Uterus (tissue), 4 donors: Measurements from ENCODE around the gene ENOSF1. TPM values are rescaled to one million over a fixed set of nuclear protein-coding genes. Genes with fewer than 3 reads are reported as not detected.

ENCODE experiments used
- DNase-seq, 2 donors: peaks; one replicate each; pipeline ENCODE4 v3.0.0-alpha.2; 2019 to 2020
- H3K27ac ChIP-seq, 2 donors: fragments of 200-600 bp; sonication (generic); 1 replicate in 1 of 2; 2 replicates in 1 of 2; pipeline ENCODE4 v1.5.1; 2016 to 2018
- H3K27me3 ChIP-seq, 2 donors: fragments of 200-600 bp; sonication (generic); one replicate each; pipeline ENCODE4 v1.5.1; 2018 to 2019; ENCODE audit warnings: control low read depth in 1 of 2
- H3K36me3 ChIP-seq, 2 donors: fragments of 200-600 bp; sonication (generic); one replicate each; pipeline ENCODE4 v1.5.1; 2019; ENCODE audit warnings: control low read depth in 1 of 2
- H3K4me1 ChIP-seq, 2 donors: fragments of 200-600 bp; sonication (generic); one replicate each; pipeline ENCODE4 v1.5.1; 2018 to 2019; ENCODE audit warnings: control low read depth in 1 of 2
- H3K4me3 ChIP-seq, 2 donors: fragments of 200-600 bp; sonication (generic); 1 replicate in 1 of 2; 2 replicates in 1 of 2; pipeline ENCODE4 v1.5.1; 2018 to 2019; ENCODE audit warnings: mild to moderate bottlenecking in 1 of 2
- H3K9me3 ChIP-seq, 2 donors: fragments of 200-600 bp; sonication (generic); one replicate each; pipeline ENCODE4 v1.5.1; 2019; ENCODE audit warnings: control low read depth in 1 of 2
- POLR2A ChIP-seq, 2 donors: fragments of 450-650 bp; IDR thresholded peaks; one replicate each; pipeline ENCODE4 v1.6.1; 2016; ENCODE audit warnings: antibody characterized with exemption in 2 of 2, mild to moderate bottlenecking in 1 of 2, moderate library complexity in 1 of 2
- intact Hi-C: fragments of 100-400 bp; cut with DNase I; formaldehyde crosslinking; loops from one replicate; pipeline ENCODE4 v1.15.1; 2023; ENCODE audit warnings: low total_unique reads
- total RNA-seq, 4 donors: library from RNA; depleted of rRNA in 3 of 4; stranded (reverse); fragments of >200 nt in 3 of 4; gene quantifications; one replicate each; pipeline versions ENCODE4 v1.1.0 to v1.2.4, GENCODE V29; 2014 to 2023
- TF ChIP-seq, protein P1 (sequence below), 4 experiments: fragments of 200-600 bp in 2 of 4; fragments of 450-650 bp in 2 of 4; sonication (generic) in 2 of 4; IDR thresholded peaks; one replicate each; pipeline ENCODE4 v1.5.1; 2016 to 2019; ENCODE audit warnings: antibody characterized with exemption in 4 of 4, mild to moderate bottlenecking in 2 of 4, moderate library complexity in 1 of 4
- donor health status: DM: yes; HTN: yes; CAD: no.

The ENOSF1 gene
- total RNA-seq, 4 donors from 2014 or later, result 12.0 to 110 (median 38.5) TPM

DNA sequence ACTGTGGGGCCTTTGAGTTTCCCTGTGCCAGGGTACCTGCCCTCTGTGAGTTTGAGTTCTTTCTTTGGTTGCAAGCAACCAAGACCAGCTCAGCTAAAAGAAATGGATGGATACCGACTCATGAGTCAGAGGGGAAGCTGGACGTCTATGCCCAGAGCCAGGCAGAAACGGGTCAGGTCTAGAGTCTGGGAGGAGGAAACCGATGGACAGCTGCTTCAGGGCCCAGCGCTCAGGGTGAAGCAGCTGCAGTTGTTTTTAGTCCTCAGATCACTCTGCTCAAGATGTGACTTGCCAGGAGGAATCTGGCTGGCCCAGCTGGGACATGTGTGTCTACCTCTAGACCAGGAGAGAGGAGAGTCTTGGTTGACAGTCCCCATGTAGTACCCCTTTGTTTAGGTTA, 65.1 kb downstream of the ENOSF1 start:
- no peaks in the 10 kb centered on the region for H3K36me3 ChIP-seq
- no peak overlapping the region for H3K4me3 ChIP-seq
- intact Hi-C loops, result no loop called here
- no peaks in the 10 kb centered on the region for H3K9me3 ChIP-seq
- no peaks in the 10 kb centered on the region for H3K4me1 ChIP-seq
- no peak overlapping the region for H3K27ac ChIP-seq
- no peak for DNase-seq
- no peak for TF ChIP-seq POLR2A (IDR thresholded peaks at IDR 0.05)
- TF ChIP-seq, protein P1, sequence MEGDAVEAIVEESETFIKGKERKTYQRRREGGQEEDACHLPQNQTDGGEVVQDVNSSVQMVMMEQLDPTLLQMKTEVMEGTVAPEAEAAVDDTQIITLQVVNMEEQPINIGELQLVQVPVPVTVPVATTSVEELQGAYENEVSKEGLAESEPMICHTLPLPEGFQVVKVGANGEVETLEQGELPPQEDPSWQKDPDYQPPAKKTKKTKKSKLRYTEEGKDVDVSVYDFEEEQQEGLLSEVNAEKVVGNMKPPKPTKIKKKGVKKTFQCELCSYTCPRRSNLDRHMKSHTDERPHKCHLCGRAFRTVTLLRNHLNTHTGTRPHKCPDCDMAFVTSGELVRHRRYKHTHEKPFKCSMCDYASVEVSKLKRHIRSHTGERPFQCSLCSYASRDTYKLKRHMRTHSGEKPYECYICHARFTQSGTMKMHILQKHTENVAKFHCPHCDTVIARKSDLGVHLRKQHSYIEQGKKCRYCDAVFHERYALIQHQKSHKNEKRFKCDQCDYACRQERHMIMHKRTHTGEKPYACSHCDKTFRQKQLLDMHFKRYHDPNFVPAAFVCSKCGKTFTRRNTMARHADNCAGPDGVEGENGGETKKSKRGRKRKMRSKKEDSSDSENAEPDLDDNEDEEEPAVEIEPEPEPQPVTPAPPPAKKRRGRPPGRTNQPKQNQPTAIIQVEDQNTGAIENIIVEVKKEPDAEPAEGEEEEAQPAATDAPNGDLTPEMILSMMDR (IDR thresholded peaks at IDR 0.05), result no peak
- H3K27me3 ChIP-seq, result no peaks in the 10 kb centered on the region

DNA sequence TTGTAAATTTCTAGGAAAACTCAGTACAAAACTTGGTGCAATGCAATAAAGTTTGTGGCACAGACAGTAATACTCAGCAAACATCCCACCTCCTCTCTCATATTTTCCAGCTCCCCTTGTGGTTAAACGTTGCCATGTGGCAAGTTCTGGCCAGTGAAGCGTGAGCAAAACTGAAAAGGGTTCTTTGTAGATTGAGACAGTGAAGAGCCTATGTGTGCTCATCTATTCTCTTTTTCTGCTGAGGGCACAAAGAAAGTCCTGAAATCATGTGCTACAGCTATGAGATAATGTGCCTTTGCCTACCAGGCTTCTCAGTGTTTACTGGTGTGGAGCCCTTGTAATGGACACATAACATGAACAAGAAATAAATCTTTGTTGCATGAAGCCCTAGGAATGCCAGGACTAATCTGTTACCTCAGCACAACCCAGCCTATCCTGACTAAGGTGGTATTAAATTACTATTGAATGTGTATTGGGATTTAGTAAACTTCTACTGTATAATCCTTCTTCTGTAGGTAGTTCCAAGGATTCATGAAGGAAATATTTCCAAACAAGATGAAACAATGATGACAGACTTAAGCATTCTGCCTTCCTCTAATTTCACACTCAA, 67.9 kb downstream of the ENOSF1 start:
- H3K9me3 ChIP-seq, result no peaks in the 10 kb centered on the region
- H3K4me1 ChIP-seq, result no peaks in the 10 kb centered on the region
- no peak overlapping the region for H3K4me3 ChIP-seq
- intact Hi-C loops, result no loop called here
- no peaks in the 10 kb centered on the region for H3K36me3 ChIP-seq
- DNase-seq, result no peak
- TF ChIP-seq POLR2A (IDR thresholded peaks at IDR 0.05), result no peak
- TF ChIP-seq, protein P1 (IDR thresholded peaks at IDR 0.05), result no peak
- no peak overlapping the region for H3K27ac ChIP-seq
- no peaks in the 10 kb centered on the region for H3K27me3 ChIP-seq

DNA sequence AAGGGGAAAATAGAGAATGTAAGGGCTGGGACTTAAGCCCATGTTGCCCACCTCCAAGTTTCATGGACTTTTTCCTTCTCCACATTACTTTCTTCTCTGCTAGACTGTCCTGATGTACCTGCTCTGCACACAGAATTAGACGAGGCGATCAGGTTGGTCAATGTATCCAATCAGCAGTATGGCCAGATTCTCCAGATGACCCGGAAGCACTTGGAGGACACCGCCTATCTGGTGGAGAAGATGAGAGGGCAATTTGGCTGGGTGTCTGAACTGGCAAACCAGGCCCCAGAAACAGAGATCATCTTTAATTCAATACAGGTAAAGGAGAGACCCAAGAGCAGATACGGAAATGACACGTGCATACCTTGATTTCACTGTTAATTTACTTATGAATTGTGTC, 71.2 kb downstream of the ENOSF1 start:
- Histone ChIP-seq H3K4me1 (no peaks in the 10 kb centered on the region), H3K9me3 (no peaks in the 10 kb centered on the region), H3K27me3 (no peaks in the 10 kb centered on the region), H3K4me3 (no peak overlapping the region), H3K27ac (no peak overlapping the region), H3K36me3 (no peaks in the 10 kb centered on the region)
- TF ChIP-seq POLR2A (IDR thresholded peaks at IDR 0.05), result no peak
- TF ChIP-seq, protein P1 (IDR thresholded peaks at IDR 0.05), result no peak
- intact Hi-C loops, result no loop called here
- DNase-seq, result no peak

DNA sequence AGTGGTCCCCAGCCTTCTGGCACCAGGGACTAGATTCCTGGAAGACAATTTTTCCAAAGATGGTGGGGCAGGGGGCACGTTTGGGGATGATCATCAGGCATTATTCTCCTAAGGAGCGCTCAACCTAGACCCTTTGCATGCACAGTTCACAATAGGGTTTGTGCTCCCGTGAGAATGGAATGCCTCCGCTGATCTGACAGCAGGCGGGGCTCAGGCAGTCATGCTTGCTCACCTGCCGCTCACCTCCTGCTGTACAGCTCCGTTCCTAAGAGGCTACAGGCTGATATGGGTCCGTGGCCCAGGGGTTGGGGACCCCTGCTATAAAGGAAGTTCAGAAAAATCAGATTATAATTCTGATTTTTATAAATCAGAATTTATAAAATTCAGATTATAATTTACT, 77.3 kb downstream of the ENOSF1 start:
- intact Hi-C loops, result no loop called here
- TF ChIP-seq POLR2A (IDR thresholded peaks at IDR 0.05), result no peak
- TF ChIP-seq, protein P1 (IDR thresholded peaks at IDR 0.05), result no peak
- H3K36me3 ChIP-seq, result no peaks in the 10 kb centered on the region
- H3K9me3 ChIP-seq, result no peaks in the 10 kb centered on the region
- H3K4me1 ChIP-seq, result no peaks in the 10 kb centered on the region
- H3K27me3 ChIP-seq, result no peaks in the 10 kb centered on the region
- no peak overlapping the region for H3K27ac ChIP-seq
- no peak overlapping the region for H3K4me3 ChIP-seq
- no peak for DNase-seq

DNA sequence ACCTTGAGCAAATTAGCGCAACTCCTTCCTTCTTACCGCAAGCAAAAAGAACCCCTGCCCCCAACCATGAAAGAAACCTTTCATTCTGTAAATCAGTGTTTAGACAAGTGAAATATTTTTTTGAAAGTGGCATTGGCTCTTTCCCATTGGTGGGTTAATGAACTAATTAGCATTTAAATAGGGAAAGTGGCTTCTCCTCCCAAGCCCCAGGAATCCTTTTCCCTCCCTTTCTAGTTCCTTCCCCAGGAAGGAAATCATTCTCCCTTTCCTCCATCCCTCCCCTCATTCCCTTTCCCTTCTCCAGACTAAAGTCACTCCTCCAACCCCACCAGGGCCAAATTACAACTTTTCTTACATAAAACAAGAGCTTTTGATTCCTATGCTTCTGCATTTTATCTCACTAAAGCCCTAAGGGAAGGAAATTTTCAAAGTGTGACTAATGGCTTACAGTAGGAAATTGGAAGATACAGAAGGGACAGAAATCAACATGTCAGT, 77.8 kb downstream of the ENOSF1 start:
- Histone ChIP-seq H3K36me3 (no peaks in the 10 kb centered on the region), H3K27me3 (no peaks in the 10 kb centered on the region), H3K9me3 (no peaks in the 10 kb centered on the region), H3K27ac (no peak overlapping the region), H3K4me1 (no peaks in the 10 kb centered on the region), H3K4me3 (no peak overlapping the region)
- no peak for TF ChIP-seq POLR2A (IDR thresholded peaks at IDR 0.05)
- TF ChIP-seq, protein P1 (IDR thresholded peaks at IDR 0.05), result no peak
- no peak for DNase-seq
- intact Hi-C loops, result no loop called here
